ENCODE data around the gene KIF21A. TPM values are rescaled to one million over a fixed set of nuclear protein-coding genes. Genes with fewer than 3 reads are reported as not detected.

Gene KIF21A
- polyA plus RNA-seq, 1 experiment = 0.69 TPM

- DNase-seq (ENCODE audit: low read depth) = no peak
- H3K4me3 ChIP-seq (ENCODE audit: low read depth, low read length) = no peak overlapping the region
- H3K36me3 ChIP-seq (ENCODE audit: control insufficient read depth, insufficient read depth, low read length) = no peaks in the 10 kb centered on the region
- CTCF ChIA-PET = interaction anchor here (0.9 kb wide), 1 partner anchor 82 kb away, joined by 4 read pairs; no protein-coding TSS in a partner anchor
- TF ChIP-seq CTCF (IDR thresholded peaks at IDR 0.05; ENCODE audit: insufficient read depth, low read depth, low read length) = no peak
- no peaks in the 10 kb centered on the region for H3K27me3 ChIP-seq (ENCODE audit: control insufficient read depth, insufficient read depth, low read length)
- POLR2A ChIA-PET = no interaction called here
Observed at GRCh38 chr12:39390752-39391151, 52.2 kb downstream of the KIF21A start.

- POLR2A ChIA-PET = no interaction called here
- CTCF ChIA-PET = no interaction called here
- TF ChIP-seq CTCF (IDR thresholded peaks at IDR 0.05; ENCODE audit: insufficient read depth, low read depth, low read length) = no peak
- Histone ChIP-seq H3K36me3 (ENCODE audit: control insufficient read depth, insufficient read depth, low read length) (no peaks in the 10 kb centered on the region), H3K4me3 (ENCODE audit: low read depth, low read length) (no peak overlapping the region), H3K27me3 (ENCODE audit: control insufficient read depth, insufficient read depth, low read length) (no peaks in the 10 kb centered on the region)
- no peak for DNase-seq (ENCODE audit: low read depth)
Observed at GRCh38 chr12:39389399-39390150, 53.3 kb downstream of the KIF21A start.

GRCh38 chr12:39386335-39386734 is 56.6 kb downstream of the KIF21A start:
- Histone ChIP-seq H3K36me3 (ENCODE audit: control insufficient read depth, insufficient read depth, low read length) (no peaks in the 10 kb centered on the region), H3K27me3 (ENCODE audit: control insufficient read depth, insufficient read depth, low read length) (no peaks in the 10 kb centered on the region), H3K4me3 (ENCODE audit: low read depth, low read length) (no peak overlapping the region)
- TF ChIP-seq CTCF (IDR thresholded peaks at IDR 0.05; ENCODE audit: insufficient read depth, low read depth, low read length) = no peak
- ChIA-PET CTCF (interaction anchor here (1.2 kb wide), 1 partner anchor 11 kb away, joined by 3 read pairs; no protein-coding TSS in a partner anchor), POLR2A (no interaction called here)
- DNase-seq (ENCODE audit: low read depth) = no peak

- ChIA-PET CTCF (interaction anchor here (0.5 to 0.7 kb wide), 2 partner anchors 11 to 35 kb away, joined by 3 read pairs; no protein-coding TSS in a partner anchor), POLR2A (no interaction called here)
- Histone ChIP-seq H3K4me3 (ENCODE audit: low read depth, low read length) (no peak overlapping the region), H3K27me3 (ENCODE audit: control insufficient read depth, insufficient read depth, low read length) (no peaks in the 10 kb centered on the region), H3K36me3 (ENCODE audit: control insufficient read depth, insufficient read depth, low read length) (no peaks in the 10 kb centered on the region)
- TF ChIP-seq CTCF (IDR thresholded peaks at IDR 0.05; ENCODE audit: insufficient read depth, low read depth, low read length) = no peak
- no peak for DNase-seq (ENCODE audit: low read depth)
Observed at GRCh38 chr12:39383114-39383513, 59.8 kb downstream of the KIF21A start.

- DNase-seq (ENCODE audit: low read depth) = no peak
- no peak overlapping the region for H3K4me3 ChIP-seq (ENCODE audit: low read depth, low read length)
- H3K27me3 ChIP-seq (ENCODE audit: control insufficient read depth, insufficient read depth, low read length) = no peaks in the 10 kb centered on the region
- ChIA-PET CTCF (interaction anchor here (0.7 kb wide), 1 partner anchor 537 kb away, joined by 3 read pairs; no protein-coding TSS in a partner anchor), POLR2A (no interaction called here)
- TF ChIP-seq CTCF (IDR thresholded peaks at IDR 0.05; ENCODE audit: insufficient read depth, low read depth, low read length) = no peak
- no peaks in the 10 kb centered on the region for H3K36me3 ChIP-seq (ENCODE audit: control insufficient read depth, insufficient read depth, low read length)
Observed at GRCh38 chr12:39380090-39380489, 62.8 kb downstream of the KIF21A start.
